IMR-90 (cell line): Measurements from ENCODE around the gene CD300C. TPM values are rescaled to one million over a fixed set of nuclear protein-coding genes. Genes with fewer than 3 reads are reported as not detected.

ENCODE experiments used
- ATAC-seq: fragments of 200-7000 bp; cut with Tn5 transposase; 2 replicates; pipeline ENCODE4 v1.9.1; 2020; ENCODE audit warnings: low read depth, mild to moderate bottlenecking, moderate library complexity
- BruUV-seq: library from RNA; stranded (reverse); fragments of 400-500 nt; replicated peaks from 2 replicates; lab custom pipeline; 2021; lab: Mats Ljungman, UMichigan
- CTCF ChIA-PET: fragments of 300-600 bp; formaldehyde crosslinking; extraction: SDS; loops from one replicate; lab custom pipeline; 2021; ENCODE audit warnings: antibody characterized with exemption; lab: Yijun Ruan, JAX
- POLR2A ChIA-PET: fragments of 300-600 bp; sonication (Branson Sonifier 250); formaldehyde crosslinking; loops from one replicate; lab custom pipeline; 2022; ENCODE audit warnings: antibody characterized with exemption; ENCODE audit not compliant: unreplicated experiment; lab: Charles Lee
- DNase-seq: peaks from one replicate; pipeline ENCODE4 v3.0.0; 2013
- H2AFZ ChIP-seq: replicated peaks from 2 replicates; pipeline ENCODE3; 2013; ENCODE audit warnings: low read length, mild to moderate bottlenecking; ENCODE audit not compliant: poor library complexity
- H2AK5ac ChIP-seq: 2 replicates; pipeline ENCODE4 v1.6.1; 2013; ENCODE audit warnings: low read depth, low read length, inconsistent platforms
- H2AK9ac ChIP-seq: replicated peaks from 2 replicates; pipeline ENCODE3; 2013; ENCODE audit warnings: mild to moderate bottlenecking, low read depth, low read length, moderate library complexity; ENCODE audit not compliant: poor library complexity
- H2BK120ac ChIP-seq: 2 replicates; pipeline ENCODE4 v1.6.1; 2013; ENCODE audit warnings: low read depth, low read length, inconsistent platforms
- H2BK15ac ChIP-seq: 3 replicates; pipeline ENCODE4 v1.6.1; 2013; ENCODE audit warnings: low read depth, low read length, inconsistent platforms
- H2BK20ac ChIP-seq: 2 replicates; pipeline ENCODE4 v1.6.1; 2013; ENCODE audit warnings: low read depth, mild to moderate bottlenecking, inconsistent platforms, low read length, moderate library complexity
- H2BK5ac ChIP-seq: 2 replicates; pipeline ENCODE4 v1.6.1; 2013; ENCODE audit warnings: mild to moderate bottlenecking, low read depth, low read length, inconsistent platforms; ENCODE audit not compliant: poor library complexity, severe bottlenecking
- H3K14ac ChIP-seq: replicated peaks from 2 replicates; pipeline ENCODE4 v1.6.1; 2013; ENCODE audit warnings: low read depth, low read length, inconsistent platforms
- H3K18ac ChIP-seq: 2 replicates; pipeline ENCODE4 v1.6.1; 2013; ENCODE audit warnings: low read depth, low read length, control low read depth
- H3K23ac ChIP-seq: 2 replicates; pipeline ENCODE4 v1.6.1; 2013; ENCODE audit warnings: low read depth, low read length, inconsistent platforms
- H3K27ac ChIP-seq: 2 replicates; pipeline ENCODE4 v1.5.1; 2013; ENCODE audit warnings: mild to moderate bottlenecking, control low read depth, low read length; ENCODE audit not compliant: insufficient read depth
- H3K27me3 ChIP-seq: 2 replicates; pipeline ENCODE4 v1.6.1; 2013; ENCODE audit warnings: low read length; ENCODE audit not compliant: control insufficient read depth, insufficient read depth
- H3K36me3 ChIP-seq: 2 replicates; pipeline ENCODE4 v1.6.1; 2013; ENCODE audit warnings: low read length, mixed read lengths; ENCODE audit not compliant: control insufficient read depth, insufficient read depth
- H3K4ac ChIP-seq: 2 replicates; pipeline ENCODE4 v1.6.1; 2013; ENCODE audit warnings: low read depth, low read length, inconsistent platforms
- H3K4me1 ChIP-seq: 2 replicates; pipeline ENCODE4 v1.6.1; 2013; ENCODE audit warnings: low read length, mixed read lengths; ENCODE audit not compliant: control insufficient read depth, insufficient read depth
- H3K4me2 ChIP-seq: 2 replicates; pipeline ENCODE4 v1.6.1; 2013; ENCODE audit warnings: low read depth, mild to moderate bottlenecking, control low read depth, low read length, moderate library complexity
- H3K4me3 ChIP-seq: 2 replicates; pipeline ENCODE4 v1.5.1; 2013; ENCODE audit warnings: low read depth, mild to moderate bottlenecking, control low read depth, low read length, moderate library complexity; ENCODE audit not compliant: insufficient read depth
- H3K56ac ChIP-seq: 2 replicates; pipeline ENCODE4 v1.6.1; 2013; ENCODE audit warnings: low read length, inconsistent platforms; ENCODE audit not compliant: insufficient read depth; ENCODE audit errors: extremely low read depth
- H3K79me1 ChIP-seq, 2 experiments: 2 replicates each; pipeline ENCODE4 v1.6.1; 2013; ENCODE audit warnings: low read length in 2 of 2, inconsistent platforms in 1 of 2, low read depth in 1 of 2
- H3K9ac ChIP-seq: 2 replicates; pipeline ENCODE4 v1.6.1; 2013; ENCODE audit warnings: low read depth, low read length, control low read depth
- H3K9me1 ChIP-seq: 2 replicates; pipeline ENCODE4 v1.6.1; 2013; ENCODE audit warnings: low read length, inconsistent platforms; ENCODE audit not compliant: insufficient read depth
- H3K9me3 ChIP-seq: 2 replicates; pipeline ENCODE4 v1.6.1; 2013; ENCODE audit warnings: low read length; ENCODE audit not compliant: control insufficient read depth, insufficient read depth
- H4K20me1 ChIP-seq: 2 replicates; pipeline ENCODE4 v1.6.1; 2013; ENCODE audit warnings: low read length, inconsistent platforms; ENCODE audit not compliant: insufficient read depth
- H4K5ac ChIP-seq: 2 replicates; pipeline ENCODE4 v1.6.1; 2013; ENCODE audit warnings: mild to moderate bottlenecking, low read depth, low read length, control low read depth
- H4K8ac ChIP-seq, 2 experiments: 2 replicates each; pipeline ENCODE4 v1.6.1; 2013; ENCODE audit warnings: low read depth in 2 of 2, low read length in 2 of 2, control low read depth in 1 of 2, inconsistent platforms in 1 of 2
- H4K91ac ChIP-seq: 2 replicates; pipeline ENCODE4 v1.6.1; 2013; ENCODE audit warnings: low read depth, low read length, inconsistent platforms; ENCODE audit not compliant: insufficient read depth
- BHLHE40 ChIP-seq: fragments of 150-350 bp; IDR thresholded peaks from 2 replicates; pipeline ENCODE4 v1.6.1; 2016; ENCODE audit warnings: mild to moderate bottlenecking, low read depth, low read length
- CEBPB ChIP-seq: IDR thresholded peaks from 2 replicates; pipeline ENCODE4 v1.6.1; 2012; ENCODE audit warnings: low read depth, low read length, improper control_type of control experiment
- CHD1 ChIP-seq: IDR thresholded peaks from 2 replicates; pipeline ENCODE4 v1.6.1; 2012; ENCODE audit warnings: low read depth, low read length, improper control_type of control experiment
- CTCF ChIP-seq: conservative IDR thresholded peaks from 2 replicates; pipeline ENCODE4 v1.5.1; 2012; ENCODE audit warnings: mild to moderate bottlenecking, low read depth, low read length, improper control_type of control experiment
- ELK1 ChIP-seq: fragments of 150-350 bp; IDR thresholded peaks from 2 replicates; pipeline ENCODE4 v1.6.1; 2016; ENCODE audit warnings: low read depth, mild to moderate bottlenecking, low read length, moderate library complexity, borderline replicate concordance
- FOS ChIP-seq: fragments of 150-350 bp; IDR thresholded peaks from 2 replicates; pipeline ENCODE4 v1.6.1; 2016; ENCODE audit warnings: low read depth, low read length
- MAFK ChIP-seq: IDR thresholded peaks from 2 replicates; pipeline ENCODE4 v1.6.1; 2012; ENCODE audit warnings: low read depth, low read length, improper control_type of control experiment
- MAZ ChIP-seq: IDR thresholded peaks from 2 replicates; pipeline ENCODE4 v1.6.1; 2012; ENCODE audit warnings: low read depth, mild to moderate bottlenecking, low read length, improper control_type of control experiment, moderate library complexity, borderline replicate concordance
- MXI1 ChIP-seq: IDR thresholded peaks from 2 replicates; pipeline ENCODE4 v1.6.1; 2012; ENCODE audit warnings: low read depth, mild to moderate bottlenecking, low read length, moderate library complexity, borderline replicate concordance
- NFE2L2 ChIP-seq: fragments of 150-350 bp; IDR thresholded peaks from 2 replicates; pipeline ENCODE4 v1.6.1; 2016; ENCODE audit warnings: low read depth, mild to moderate bottlenecking, low read length
- POLR2A ChIP-seq: IDR thresholded peaks from 2 replicates; pipeline ENCODE4 v1.6.1; 2012; ENCODE audit warnings: mild to moderate bottlenecking, low read depth, low read length
- RAD21 ChIP-seq: IDR thresholded peaks from 2 replicates; pipeline ENCODE4 v1.6.1; 2012; ENCODE audit warnings: low read length, improper control_type of control experiment
- RCOR1 ChIP-seq: IDR thresholded peaks from 2 replicates; pipeline ENCODE4 v1.6.1; 2012; ENCODE audit warnings: mild to moderate bottlenecking, low read length, improper control_type of control experiment; ENCODE audit not compliant: insufficient replicate concordance
- RFX5 ChIP-seq: IDR thresholded peaks from 2 replicates; pipeline ENCODE4 v1.8.0; 2012; ENCODE audit warnings: low read depth, mild to moderate bottlenecking, low read length, moderate library complexity
- SMC3 ChIP-seq: fragments of 150-350 bp; IDR thresholded peaks from 2 replicates; pipeline ENCODE4 v1.6.1; 2016; ENCODE audit warnings: low read depth, mild to moderate bottlenecking, antibody characterized with exemption, low read length, moderate library complexity
- WGBS, 2 experiments: methylation state at CpG; one replicate each; pipeline versions ENCODE4 v1.1.5 to v1.1.7; 2013; ENCODE audit warnings: missing lambda C conversion rate in 2 of 2; ENCODE audit not compliant: insufficient read length in 1 of 2; ENCODE audit errors: extremely low coverage in 2 of 2; 5-methylcytosine and 5-hydroxymethylcytosine counted together
- dilution Hi-C: fragments of 300-500 bp; cut with HindIII; formaldehyde crosslinking; loops from one replicate; pipeline ENCODE4 v1.14.3; 2018; ENCODE audit warnings: low sequenced_read_pairs; ENCODE audit not compliant: unreplicated experiment
- in situ Hi-C: fragments of 300-500 bp; cut with MboI; formaldehyde crosslinking; loops from 3 replicates; pipeline ENCODE4 v1.14.3; 2019; ENCODE audit warnings: low sequenced_read_pairs, inconsistent platforms, mixed read lengths
- intact Hi-C: fragments of 100-400 bp; cut with micrococcal nuclease; formaldehyde crosslinking; loops from 2 replicates; pipeline ENCODE4 v1.10.0; 2022
- polyA plus RNA-seq, 3 experiments: library from polyadenylated mRNA; depleted of rRNA; stranded (reverse); fragments of >200 nt; gene quantifications; 2 replicates each; pipeline ENCODE4 v1.2.3, GENCODE V29; 2012; ENCODE audit warnings: low replicate concordance in 1 of 3
- total RNA-seq: library from RNA; depleted of rRNA; stranded (reverse); fragments of >200 nt; gene quantifications from 2 replicates; pipeline ENCODE4 v1.2.3, GENCODE V29; 2012
- TF ChIP-seq, protein P1 (sequence below): fragments of 150-350 bp; IDR thresholded peaks from 2 replicates; pipeline ENCODE4 v1.6.1; 2017; ENCODE audit warnings: mild to moderate bottlenecking, antibody characterized with exemption, low read length, low read depth

CD300C gene
- total and polyA plus RNA-seq, 2 of the 4 experiments (the other 2 are of a cell fraction) = not detected

DNA sequence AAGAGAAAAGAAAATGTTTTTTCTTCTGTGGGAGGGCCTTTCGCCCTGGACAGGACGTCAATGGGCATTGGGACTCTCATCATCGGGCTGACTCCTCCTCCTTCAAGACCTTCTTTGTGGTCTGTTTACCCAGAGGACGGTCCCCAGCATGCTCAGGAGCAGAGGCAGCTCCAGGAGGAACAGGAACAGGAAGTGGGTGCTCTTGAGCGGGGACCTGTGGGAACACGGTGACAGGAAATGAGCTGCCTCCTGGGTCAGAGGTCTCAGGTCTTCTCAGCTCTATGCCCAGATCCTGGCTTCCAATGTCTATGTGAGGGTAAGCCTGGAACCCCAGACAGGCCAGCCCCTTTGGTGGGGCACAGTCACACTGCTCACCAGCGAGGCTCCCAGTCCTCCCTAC is 34.0 kb upstream of the CD300C start:
- H3K27me3 ChIP-seq = no peaks in the 10 kb centered on the region
- TF ChIP-seq MXI1 = no peak
- TF ChIP-seq ELK1 = no peak
- TF ChIP-seq FOS = no peak
- TF ChIP-seq RAD21 = no peak
- TF ChIP-seq CEBPB = no peak
- TF ChIP-seq CHD1 = no peak
- TF ChIP-seq NFE2L2 = no peak
- TF ChIP-seq RFX5 = no peak
- no peak for TF ChIP-seq BHLHE40
- TF ChIP-seq MAZ = no peak
- TF ChIP-seq POLR2A = no peak
- TF ChIP-seq MAFK = no peak
- TF ChIP-seq CTCF = no peak
- no peak for TF ChIP-seq SMC3
- TF ChIP-seq RCOR1 = no peak
- TF ChIP-seq, protein P1, sequence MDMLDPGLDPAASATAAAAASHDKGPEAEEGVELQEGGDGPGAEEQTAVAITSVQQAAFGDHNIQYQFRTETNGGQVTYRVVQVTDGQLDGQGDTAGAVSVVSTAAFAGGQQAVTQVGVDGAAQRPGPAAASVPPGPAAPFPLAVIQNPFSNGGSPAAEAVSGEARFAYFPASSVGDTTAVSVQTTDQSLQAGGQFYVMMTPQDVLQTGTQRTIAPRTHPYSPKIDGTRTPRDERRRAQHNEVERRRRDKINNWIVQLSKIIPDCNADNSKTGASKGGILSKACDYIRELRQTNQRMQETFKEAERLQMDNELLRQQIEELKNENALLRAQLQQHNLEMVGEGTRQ = no peak
- no peak overlapping the region for H3K4ac ChIP-seq
- POLR2A ChIA-PET = no interaction called here
- H3K9me1 ChIP-seq = no peaks in the 10 kb centered on the region
- H3K14ac ChIP-seq = no peak overlapping the region
- intact Hi-C loops (no loop called here), dilution Hi-C loops (no loop called here), in situ Hi-C loops (no loop called here)
- no peak overlapping the region for H3K9ac ChIP-seq
- H4K20me1 ChIP-seq = no peaks in the 10 kb centered on the region
- H2BK20ac ChIP-seq = no peak overlapping the region
- H2AK9ac ChIP-seq = no peak overlapping the region
- ATAC-seq (no peak), DNase-seq (no peak)
- no peak overlapping the region for H2BK5ac ChIP-seq
- H4K5ac ChIP-seq = no peak overlapping the region
- no peaks in the 10 kb centered on the region for H3K4me1 ChIP-seq
- H2BK15ac ChIP-seq = no peak overlapping the region
- no TSS peak for BruUV-seq
- H3K23ac ChIP-seq = no peak overlapping the region
- WGBS, 2 experiments = 0% methylated on average over 1 of the region's 7 CpGs; no CpG with 5 or more reads in 1 of the 2 experiments
- no peak overlapping the region for H3K18ac ChIP-seq
- H3K4me2 ChIP-seq = no peak overlapping the region
- CTCF ChIA-PET = no interaction called here
- no peak overlapping the region for H2AK5ac ChIP-seq
- no peak overlapping the region for H3K4me3 ChIP-seq
- H3K36me3 ChIP-seq = no peaks in the 10 kb centered on the region
- no peak overlapping the region for H2BK120ac ChIP-seq
- H3K79me1 ChIP-seq = no peaks in the 10 kb centered on the region
- H4K8ac ChIP-seq = no peak overlapping the region
- no peak overlapping the region for H3K27ac ChIP-seq
- no peak overlapping the region for H4K91ac ChIP-seq
- H3K56ac ChIP-seq = no peak overlapping the region
- H3K9me3 ChIP-seq = peaks cover 23% of the 10 kb centered on the region
- H2AFZ ChIP-seq = no peak overlapping the region
